HEK293 (cell line): Measurements from ENCODE around the gene PRKAG3.

ENCODE experiments used
- CTCF ChIA-PET: fragments of 350-600 bp; formaldehyde crosslinking; extraction: SDS; loops from one replicate; lab custom pipeline; 2021; ENCODE audit warnings: antibody characterized with exemption; lab: Yijun Ruan, JAX
- POLR2A ChIA-PET: fragments of 300-600 bp; formaldehyde crosslinking; extraction: SDS; loops from one replicate; lab custom pipeline; 2020; ENCODE audit warnings: antibody characterized with exemption, inconsistent platforms; lab: Yijun Ruan, JAX
- H3K27ac ChIP-seq: fragments of 200-500 bp; sonication (Bioruptor generic); 2 replicates; pipeline ENCODE4 v1.5.1; 2014; ENCODE audit warnings: low read depth, low read length, control low read depth, inconsistent platforms; ENCODE audit errors: extremely low read depth
- H3K36me3 ChIP-seq, 2 experiments: fragments of 200-500 bp in 1 of 2; sonication (Bioruptor generic) in 1 of 2; 1 replicate in 1 of 2; 2 replicates in 1 of 2; pipeline ENCODE4 v1.5.1; 2014 to 2017; ENCODE audit warnings: inconsistent platforms in 2 of 2, low read length in 2 of 2; ENCODE audit not compliant: control insufficient read depth in 2 of 2, insufficient read depth in 1 of 2
- H3K4me1 ChIP-seq: fragments of 200-500 bp; sonication (Bioruptor generic); 2 replicates; pipeline ENCODE4 v1.5.1; 2014; ENCODE audit warnings: mild to moderate bottlenecking, low read length, inconsistent platforms; ENCODE audit not compliant: control insufficient read depth, insufficient read depth
- H3K4me3 ChIP-seq: 2 replicates; pipeline ENCODE4 v1.5.1; 2011; ENCODE audit warnings: low read depth, mild to moderate bottlenecking, control low read depth, low read length, moderate library complexity
- H3K9me3 ChIP-seq: fragments of 200-500 bp; sonication (Bioruptor generic); 2 replicates; pipeline ENCODE4 v1.5.1; 2014; ENCODE audit warnings: low read depth, low read length, inconsistent platforms; ENCODE audit not compliant: control insufficient read depth, insufficient read depth
- GLIS1 ChIP-seq: fragments of 450-650 bp; formaldehyde crosslinking; IDR thresholded peaks from 2 replicates; pipeline ENCODE4 v1.5.1; 2016; ENCODE audit warnings: missing biosample characterization, missing genetic modification characterization
- SP2 ChIP-seq: fragments of 450-650 bp; formaldehyde crosslinking; IDR thresholded peaks from 2 replicates; pipeline ENCODE4 v1.5.1; 2016; ENCODE audit warnings: missing biosample characterization, missing genetic modification characterization
- ZBTB20 ChIP-seq: fragments of 450-650 bp; formaldehyde crosslinking; IDR thresholded peaks from 2 replicates; pipeline ENCODE4 v1.5.1; 2016; ENCODE audit warnings: missing biosample characterization, missing genetic modification characterization
- ZBTB48 ChIP-seq: fragments of 450-650 bp; formaldehyde crosslinking; IDR thresholded peaks from 2 replicates; pipeline ENCODE4 v1.5.1; 2016; ENCODE audit warnings: missing biosample characterization, missing genetic modification characterization
- ZNF10 ChIP-seq: fragments of 450-650 bp; formaldehyde crosslinking; IDR thresholded peaks from 2 replicates; pipeline ENCODE4 v1.5.1; 2017; ENCODE audit warnings: missing biosample characterization, missing genetic modification characterization
- ZNF214 ChIP-seq: fragments of 450-650 bp; formaldehyde crosslinking; IDR thresholded peaks from 2 replicates; pipeline ENCODE4 v1.5.1; 2017; ENCODE audit warnings: missing biosample characterization, mild to moderate bottlenecking, missing genetic modification characterization, borderline replicate concordance
- ZNF423 ChIP-seq: fragments of 450-650 bp; formaldehyde crosslinking; IDR thresholded peaks from 2 replicates; pipeline ENCODE4 v1.5.1; 2016; ENCODE audit warnings: missing biosample characterization, missing genetic modification characterization
- TF ChIP-seq, protein P1 (sequence below): fragments of 450-650 bp; formaldehyde crosslinking; IDR thresholded peaks from 2 replicates; pipeline ENCODE4 v1.5.1; 2016; ENCODE audit warnings: missing biosample characterization, missing genetic modification characterization
- TF ChIP-seq, protein P2 (sequence below): fragments of 450-650 bp; formaldehyde crosslinking; IDR thresholded peaks from 2 replicates; pipeline ENCODE4 v1.5.1; 2016; ENCODE audit warnings: missing biosample characterization, missing genetic modification characterization
- TF ChIP-seq, protein P3 (sequence below): fragments of 450-650 bp; formaldehyde crosslinking; IDR thresholded peaks from 2 replicates; pipeline ENCODE4 v1.5.1; 2016; ENCODE audit warnings: missing biosample characterization, missing genetic modification characterization, borderline replicate concordance
- TF ChIP-seq, protein P4 (sequence below): fragments of 450-650 bp; formaldehyde crosslinking; IDR thresholded peaks from 2 replicates; pipeline ENCODE4 v1.5.1; 2016; ENCODE audit warnings: missing biosample characterization, missing genetic modification characterization
- TF ChIP-seq, protein P5 (sequence below): fragments of 450-650 bp; formaldehyde crosslinking; IDR thresholded peaks from 2 replicates; pipeline ENCODE4 v1.5.1; 2017; ENCODE audit warnings: missing biosample characterization, missing genetic modification characterization
- TF ChIP-seq, protein P6 (sequence below): fragments of 450-650 bp; formaldehyde crosslinking; IDR thresholded peaks from 2 replicates; pipeline ENCODE4 v1.5.1; 2016; ENCODE audit warnings: missing biosample characterization, missing genetic modification characterization

PRKAG3 gene

DNA sequence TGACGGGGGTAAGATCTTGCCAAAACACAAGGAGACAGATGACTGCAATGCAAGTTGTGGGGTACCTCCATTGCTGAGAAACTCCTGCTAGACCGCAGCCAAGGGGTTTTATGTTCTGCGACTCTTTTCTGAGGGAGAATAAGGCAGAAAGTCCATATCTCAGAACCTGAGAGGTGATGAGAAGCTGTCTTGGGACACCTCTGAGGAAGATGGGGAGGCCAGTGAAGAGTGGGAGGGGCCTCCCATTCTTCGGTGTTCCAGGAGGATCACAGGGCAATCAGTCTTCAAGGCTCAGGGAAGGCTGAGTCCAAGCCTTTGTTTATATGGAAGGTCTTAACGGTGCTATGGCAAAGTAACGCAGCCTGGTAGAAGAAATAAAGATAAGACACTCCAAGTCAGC lies 31.6 kb downstream of the PRKAG3 start:
- H3K4me3 ChIP-seq, result no peak overlapping the region
- H3K36me3 ChIP-seq, result no peaks in the 10 kb centered on the region
- CTCF ChIA-PET, result no interaction called here
- H3K4me1 ChIP-seq, result peaks cover 14% of the 10 kb centered on the region
- peak overlapping the region; percentile 72 for H3K27ac ChIP-seq
- POLR2A ChIA-PET, result no interaction called here
- TF ChIP-seq, protein P1, sequence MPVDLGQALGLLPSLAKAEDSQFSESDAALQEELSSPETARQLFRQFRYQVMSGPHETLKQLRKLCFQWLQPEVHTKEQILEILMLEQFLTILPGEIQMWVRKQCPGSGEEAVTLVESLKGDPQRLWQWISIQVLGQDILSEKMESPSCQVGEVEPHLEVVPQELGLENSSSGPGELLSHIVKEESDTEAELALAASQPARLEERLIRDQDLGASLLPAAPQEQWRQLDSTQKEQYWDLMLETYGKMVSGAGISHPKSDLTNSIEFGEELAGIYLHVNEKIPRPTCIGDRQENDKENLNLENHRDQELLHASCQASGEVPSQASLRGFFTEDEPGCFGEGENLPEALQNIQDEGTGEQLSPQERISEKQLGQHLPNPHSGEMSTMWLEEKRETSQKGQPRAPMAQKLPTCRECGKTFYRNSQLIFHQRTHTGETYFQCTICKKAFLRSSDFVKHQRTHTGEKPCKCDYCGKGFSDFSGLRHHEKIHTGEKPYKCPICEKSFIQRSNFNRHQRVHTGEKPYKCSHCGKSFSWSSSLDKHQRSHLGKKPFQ, result no peak
- TF ChIP-seq, protein P2, sequence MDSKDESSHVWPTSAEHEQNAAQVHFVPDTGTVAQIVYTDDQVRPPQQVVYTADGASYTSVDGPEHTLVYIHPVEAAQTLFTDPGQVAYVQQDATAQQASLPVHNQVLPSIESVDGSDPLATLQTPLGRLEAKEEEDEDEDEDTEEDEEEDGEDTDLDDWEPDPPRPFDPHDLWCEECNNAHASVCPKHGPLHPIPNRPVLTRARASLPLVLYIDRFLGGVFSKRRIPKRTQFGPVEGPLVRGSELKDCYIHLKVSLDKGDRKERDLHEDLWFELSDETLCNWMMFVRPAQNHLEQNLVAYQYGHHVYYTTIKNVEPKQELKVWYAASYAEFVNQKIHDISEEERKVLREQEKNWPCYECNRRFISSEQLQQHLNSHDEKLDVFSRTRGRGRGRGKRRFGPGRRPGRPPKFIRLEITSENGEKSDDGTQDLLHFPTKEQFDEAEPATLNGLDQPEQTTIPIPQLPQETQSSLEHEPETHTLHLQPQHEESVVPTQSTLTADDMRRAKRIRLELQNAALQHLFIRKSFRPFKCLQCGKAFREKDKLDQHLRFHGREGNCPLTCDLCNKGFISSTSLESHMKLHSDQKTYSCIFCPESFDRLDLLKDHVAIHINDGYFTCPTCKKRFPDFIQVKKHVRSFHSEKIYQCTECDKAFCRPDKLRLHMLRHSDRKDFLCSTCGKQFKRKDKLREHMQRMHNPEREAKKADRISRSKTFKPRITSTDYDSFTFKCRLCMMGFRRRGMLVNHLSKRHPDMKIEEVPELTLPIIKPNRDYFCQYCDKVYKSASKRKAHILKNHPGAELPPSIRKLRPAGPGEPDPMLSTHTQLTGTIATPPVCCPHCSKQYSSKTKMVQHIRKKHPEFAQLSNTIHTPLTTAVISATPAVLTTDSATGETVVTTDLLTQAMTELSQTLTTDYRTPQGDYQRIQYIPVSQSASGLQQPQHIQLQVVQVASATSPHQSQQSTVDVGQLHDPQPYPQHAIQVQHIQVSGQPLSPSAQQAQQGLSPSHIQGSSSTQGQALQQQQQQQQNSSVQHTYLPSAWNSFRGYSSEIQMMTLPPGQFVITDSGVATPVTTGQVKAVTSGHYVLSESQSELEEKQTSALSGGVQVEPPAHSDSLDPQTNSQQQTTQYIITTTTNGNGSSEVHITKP (tag by site-specific recombination), result peak; percentile 93
- TF ChIP-seq ZBTB48 (tag by site-specific recombination), result no peak
- TF ChIP-seq, protein P3, sequence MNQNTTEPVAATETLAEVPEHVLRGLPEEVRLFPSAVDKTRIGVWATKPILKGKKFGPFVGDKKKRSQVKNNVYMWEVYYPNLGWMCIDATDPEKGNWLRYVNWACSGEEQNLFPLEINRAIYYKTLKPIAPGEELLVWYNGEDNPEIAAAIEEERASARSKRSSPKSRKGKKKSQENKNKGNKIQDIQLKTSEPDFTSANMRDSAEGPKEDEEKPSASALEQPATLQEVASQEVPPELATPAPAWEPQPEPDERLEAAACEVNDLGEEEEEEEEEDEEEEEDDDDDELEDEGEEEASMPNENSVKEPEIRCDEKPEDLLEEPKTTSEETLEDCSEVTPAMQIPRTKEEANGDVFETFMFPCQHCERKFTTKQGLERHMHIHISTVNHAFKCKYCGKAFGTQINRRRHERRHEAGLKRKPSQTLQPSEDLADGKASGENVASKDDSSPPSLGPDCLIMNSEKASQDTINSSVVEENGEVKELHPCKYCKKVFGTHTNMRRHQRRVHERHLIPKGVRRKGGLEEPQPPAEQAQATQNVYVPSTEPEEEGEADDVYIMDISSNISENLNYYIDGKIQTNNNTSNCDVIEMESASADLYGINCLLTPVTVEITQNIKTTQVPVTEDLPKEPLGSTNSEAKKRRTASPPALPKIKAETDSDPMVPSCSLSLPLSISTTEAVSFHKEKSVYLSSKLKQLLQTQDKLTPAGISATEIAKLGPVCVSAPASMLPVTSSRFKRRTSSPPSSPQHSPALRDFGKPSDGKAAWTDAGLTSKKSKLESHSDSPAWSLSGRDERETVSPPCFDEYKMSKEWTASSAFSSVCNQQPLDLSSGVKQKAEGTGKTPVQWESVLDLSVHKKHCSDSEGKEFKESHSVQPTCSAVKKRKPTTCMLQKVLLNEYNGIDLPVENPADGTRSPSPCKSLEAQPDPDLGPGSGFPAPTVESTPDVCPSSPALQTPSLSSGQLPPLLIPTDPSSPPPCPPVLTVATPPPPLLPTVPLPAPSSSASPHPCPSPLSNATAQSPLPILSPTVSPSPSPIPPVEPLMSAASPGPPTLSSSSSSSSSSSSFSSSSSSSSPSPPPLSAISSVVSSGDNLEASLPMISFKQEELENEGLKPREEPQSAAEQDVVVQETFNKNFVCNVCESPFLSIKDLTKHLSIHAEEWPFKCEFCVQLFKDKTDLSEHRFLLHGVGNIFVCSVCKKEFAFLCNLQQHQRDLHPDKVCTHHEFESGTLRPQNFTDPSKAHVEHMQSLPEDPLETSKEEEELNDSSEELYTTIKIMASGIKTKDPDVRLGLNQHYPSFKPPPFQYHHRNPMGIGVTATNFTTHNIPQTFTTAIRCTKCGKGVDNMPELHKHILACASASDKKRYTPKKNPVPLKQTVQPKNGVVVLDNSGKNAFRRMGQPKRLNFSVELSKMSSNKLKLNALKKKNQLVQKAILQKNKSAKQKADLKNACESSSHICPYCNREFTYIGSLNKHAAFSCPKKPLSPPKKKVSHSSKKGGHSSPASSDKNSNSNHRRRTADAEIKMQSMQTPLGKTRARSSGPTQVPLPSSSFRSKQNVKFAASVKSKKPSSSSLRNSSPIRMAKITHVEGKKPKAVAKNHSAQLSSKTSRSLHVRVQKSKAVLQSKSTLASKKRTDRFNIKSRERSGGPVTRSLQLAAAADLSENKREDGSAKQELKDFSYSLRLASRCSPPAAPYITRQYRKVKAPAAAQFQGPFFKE (tag by site-specific recombination), result no peak
- TF ChIP-seq, protein P4, sequence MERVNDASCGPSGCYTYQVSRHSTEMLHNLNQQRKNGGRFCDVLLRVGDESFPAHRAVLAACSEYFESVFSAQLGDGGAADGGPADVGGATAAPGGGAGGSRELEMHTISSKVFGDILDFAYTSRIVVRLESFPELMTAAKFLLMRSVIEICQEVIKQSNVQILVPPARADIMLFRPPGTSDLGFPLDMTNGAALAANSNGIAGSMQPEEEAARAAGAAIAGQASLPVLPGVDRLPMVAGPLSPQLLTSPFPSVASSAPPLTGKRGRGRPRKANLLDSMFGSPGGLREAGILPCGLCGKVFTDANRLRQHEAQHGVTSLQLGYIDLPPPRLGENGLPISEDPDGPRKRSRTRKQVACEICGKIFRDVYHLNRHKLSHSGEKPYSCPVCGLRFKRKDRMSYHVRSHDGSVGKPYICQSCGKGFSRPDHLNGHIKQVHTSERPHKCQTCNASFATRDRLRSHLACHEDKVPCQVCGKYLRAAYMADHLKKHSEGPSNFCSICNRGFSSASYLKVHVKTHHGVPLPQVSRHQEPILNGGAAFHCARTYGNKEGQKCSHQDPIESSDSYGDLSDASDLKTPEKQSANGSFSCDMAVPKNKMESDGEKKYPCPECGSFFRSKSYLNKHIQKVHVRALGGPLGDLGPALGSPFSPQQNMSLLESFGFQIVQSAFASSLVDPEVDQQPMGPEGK (tag by site-specific recombination), result 0 out of 2 replicates have a peak, but pooled peaks have one; percentile 21
- no peak for TF ChIP-seq ZNF214 (tag by site-specific recombination)
- H3K9me3 ChIP-seq, result no peaks in the 10 kb centered on the region

DNA sequence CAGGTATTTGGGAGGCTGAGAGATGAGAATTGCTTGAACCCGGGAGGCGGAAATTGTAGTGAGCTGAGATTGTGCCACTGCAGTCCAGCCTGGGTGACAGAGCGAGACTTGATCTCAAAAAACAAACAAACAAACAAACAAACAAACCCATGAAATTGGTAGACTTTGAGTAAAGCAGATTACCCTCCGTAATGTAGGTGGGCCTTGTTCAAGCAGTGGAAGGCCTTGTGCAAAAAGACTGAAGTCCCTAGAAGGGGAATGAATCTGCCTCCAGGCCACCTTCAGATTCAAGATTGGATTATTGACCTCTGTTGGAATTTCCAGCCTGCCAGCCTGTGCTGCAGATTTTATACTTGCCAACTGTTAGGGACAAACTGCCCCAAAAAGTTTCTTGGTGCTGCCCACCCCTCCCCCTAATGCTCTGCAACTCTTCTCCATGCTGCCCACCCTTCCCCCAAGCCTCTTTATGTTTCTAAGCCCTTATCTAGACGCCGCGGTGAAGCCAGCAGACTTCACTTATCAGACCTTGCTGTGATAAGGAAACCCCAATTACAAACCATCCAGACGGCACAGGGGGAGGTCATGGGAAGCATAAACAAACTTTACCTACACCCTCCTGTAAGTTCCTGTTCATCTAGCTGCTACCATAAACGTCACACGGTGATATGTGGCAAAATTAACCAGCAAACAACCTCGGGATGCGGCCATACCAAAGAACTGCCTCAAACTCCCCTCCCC lies 32.7 kb downstream of the PRKAG3 start:
- Histone ChIP-seq H3K27ac (peak overlapping the region; percentile 72; the same call in 1 of the 2 replicates), H3K4me1 (peaks cover 14% of the 10 kb centered on the region), H3K9me3 (no peaks in the 10 kb centered on the region), H3K36me3 (no peaks in the 10 kb centered on the region), H3K4me3 (no peak overlapping the region)
- POLR2A ChIA-PET, result no interaction called here
- CTCF ChIA-PET, result interaction anchor here (0.6 to 0.7 kb wide), 2 partner anchors 12 to 64 kb away, joined by 3 read pairs; no protein-coding TSS in a partner anchor
- TF ChIP-seq SP2 (no peak), ZBTB20 (tag by site-specific recombination) (no peak), GLIS1 (peak; percentile 48), ZNF423 (tag by site-specific recombination) (no peak), ZNF10 (tag by site-specific recombination) (peak; percentile 86)
- TF ChIP-seq, protein P5, sequence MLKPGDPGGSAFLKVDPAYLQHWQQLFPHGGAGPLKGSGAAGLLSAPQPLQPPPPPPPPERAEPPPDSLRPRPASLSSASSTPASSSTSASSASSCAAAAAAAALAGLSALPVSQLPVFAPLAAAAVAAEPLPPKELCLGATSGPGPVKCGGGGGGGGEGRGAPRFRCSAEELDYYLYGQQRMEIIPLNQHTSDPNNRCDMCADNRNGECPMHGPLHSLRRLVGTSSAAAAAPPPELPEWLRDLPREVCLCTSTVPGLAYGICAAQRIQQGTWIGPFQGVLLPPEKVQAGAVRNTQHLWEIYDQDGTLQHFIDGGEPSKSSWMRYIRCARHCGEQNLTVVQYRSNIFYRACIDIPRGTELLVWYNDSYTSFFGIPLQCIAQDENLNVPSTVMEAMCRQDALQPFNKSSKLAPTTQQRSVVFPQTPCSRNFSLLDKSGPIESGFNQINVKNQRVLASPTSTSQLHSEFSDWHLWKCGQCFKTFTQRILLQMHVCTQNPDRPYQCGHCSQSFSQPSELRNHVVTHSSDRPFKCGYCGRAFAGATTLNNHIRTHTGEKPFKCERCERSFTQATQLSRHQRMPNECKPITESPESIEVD (tag by site-specific recombination), result no peak
- TF ChIP-seq, protein P6, sequence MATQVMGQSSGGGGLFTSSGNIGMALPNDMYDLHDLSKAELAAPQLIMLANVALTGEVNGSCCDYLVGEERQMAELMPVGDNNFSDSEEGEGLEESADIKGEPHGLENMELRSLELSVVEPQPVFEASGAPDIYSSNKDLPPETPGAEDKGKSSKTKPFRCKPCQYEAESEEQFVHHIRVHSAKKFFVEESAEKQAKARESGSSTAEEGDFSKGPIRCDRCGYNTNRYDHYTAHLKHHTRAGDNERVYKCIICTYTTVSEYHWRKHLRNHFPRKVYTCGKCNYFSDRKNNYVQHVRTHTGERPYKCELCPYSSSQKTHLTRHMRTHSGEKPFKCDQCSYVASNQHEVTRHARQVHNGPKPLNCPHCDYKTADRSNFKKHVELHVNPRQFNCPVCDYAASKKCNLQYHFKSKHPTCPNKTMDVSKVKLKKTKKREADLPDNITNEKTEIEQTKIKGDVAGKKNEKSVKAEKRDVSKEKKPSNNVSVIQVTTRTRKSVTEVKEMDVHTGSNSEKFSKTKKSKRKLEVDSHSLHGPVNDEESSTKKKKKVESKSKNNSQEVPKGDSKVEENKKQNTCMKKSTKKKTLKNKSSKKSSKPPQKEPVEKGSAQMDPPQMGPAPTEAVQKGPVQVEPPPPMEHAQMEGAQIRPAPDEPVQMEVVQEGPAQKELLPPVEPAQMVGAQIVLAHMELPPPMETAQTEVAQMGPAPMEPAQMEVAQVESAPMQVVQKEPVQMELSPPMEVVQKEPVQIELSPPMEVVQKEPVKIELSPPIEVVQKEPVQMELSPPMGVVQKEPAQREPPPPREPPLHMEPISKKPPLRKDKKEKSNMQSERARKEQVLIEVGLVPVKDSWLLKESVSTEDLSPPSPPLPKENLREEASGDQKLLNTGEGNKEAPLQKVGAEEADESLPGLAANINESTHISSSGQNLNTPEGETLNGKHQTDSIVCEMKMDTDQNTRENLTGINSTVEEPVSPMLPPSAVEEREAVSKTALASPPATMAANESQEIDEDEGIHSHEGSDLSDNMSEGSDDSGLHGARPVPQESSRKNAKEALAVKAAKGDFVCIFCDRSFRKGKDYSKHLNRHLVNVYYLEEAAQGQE (tag by site-specific recombination), result no peak
